Measurements from ENCODE around the gene PSD2. TPM values are rescaled to one million over a fixed set of nuclear protein-coding genes. Genes with fewer than 3 reads are reported as not detected.

PSD2 gene
- total and polyA plus RNA-seq, 10 of the 15 experiments (the other 5 are each of a cell fraction or from before 2014, with no cell fraction given) = 0.02 to 0.14 (median 0.03) TPM; not detected in 5

GRCh38 chr5:139808481-139809330 lies 13.1 kb downstream of the PSD2 start:
- Histone ChIP-seq H3K79me2 (ENCODE audit: control insufficient read depth, insufficient read depth, low read length) (no peaks in the 10 kb centered on the region), H3K27me3 (replicated peaks in 1 of 2; ENCODE audit: control insufficient read depth in 2 of 2, insufficient read depth in 2 of 2, low read length in 1 of 2) (no peaks in the 10 kb centered on the region; a peak in 2 of 4 replicates), H2AFZ (ENCODE audit: control insufficient read depth, low read depth, low read length) (no peak overlapping the region), H3K9ac (ENCODE audit: control insufficient read depth, insufficient read depth, low read length) (no peak overlapping the region), H3K36me3 (ENCODE audit: control insufficient read depth in 2 of 2, insufficient read depth in 2 of 2, low read length in 1 of 2) (no peaks in the 10 kb centered on the region), H4K20me1 (ENCODE audit: control insufficient read depth, insufficient read depth) (no peaks in the 10 kb centered on the region; the same call in 1 of the 2 replicates), H3K4me3 (no peak overlapping the region), H3K9me3 (replicated peaks; ENCODE audit: control insufficient read depth, insufficient read depth, low read length) (no peaks in the 10 kb centered on the region), H3K4me2 (ENCODE audit: control insufficient read depth, insufficient read depth) (no peak overlapping the region), H3K27ac (ENCODE audit: control insufficient read depth, insufficient read depth) (no peak overlapping the region), H3K4me1 (ENCODE audit: control insufficient read depth, insufficient read depth, low read length) (no peaks in the 10 kb centered on the region)
- ChIA-PET CTCF (no interaction called here), RAD21 (ENCODE audit: unreplicated experiment) (no interaction called here), POLR2A (no interaction called here), SMC1A (ENCODE audit: uncharacterized antibody, unreplicated experiment) (no interaction called here)
- FAIRE-seq (no peak), ATAC-seq (peak; percentile 95), DNase-seq (ENCODE audit: low read depth, low spot score) (no peak)
- peak; percentile 96 for TF ChIP-seq REST (IDR thresholded peaks at IDR 0.05; ENCODE audit: low read depth, low read length)
- no peak for TF ChIP-seq STAT3 (IDR thresholded peaks at IDR 0.05; ENCODE audit: low read depth, low read length)
- WGBS (ENCODE audit: insufficient coverage, insufficient replicate concordance, low lambda C conversion rate, missing lambda C conversion rate) = 9% methylated on average over 19 of the region's 19 CpGs
- no TSS peak for BruUV-seq (replicated peaks)
- in situ Hi-C loops (cut with MboI) = no loop called here
- intact Hi-C loops (cut with micrococcal nuclease; ENCODE audit: unreplicated experiment) = no loop called here

Data from GM12878 (cell line).